ENCODE data around the gene BCAS3.
"Not testable (repeated sequence)": the region's sequence is repeated elsewhere in the genome, so short reads cannot be mapped to it uniquely, and the experiment has no call there.

DNA sequence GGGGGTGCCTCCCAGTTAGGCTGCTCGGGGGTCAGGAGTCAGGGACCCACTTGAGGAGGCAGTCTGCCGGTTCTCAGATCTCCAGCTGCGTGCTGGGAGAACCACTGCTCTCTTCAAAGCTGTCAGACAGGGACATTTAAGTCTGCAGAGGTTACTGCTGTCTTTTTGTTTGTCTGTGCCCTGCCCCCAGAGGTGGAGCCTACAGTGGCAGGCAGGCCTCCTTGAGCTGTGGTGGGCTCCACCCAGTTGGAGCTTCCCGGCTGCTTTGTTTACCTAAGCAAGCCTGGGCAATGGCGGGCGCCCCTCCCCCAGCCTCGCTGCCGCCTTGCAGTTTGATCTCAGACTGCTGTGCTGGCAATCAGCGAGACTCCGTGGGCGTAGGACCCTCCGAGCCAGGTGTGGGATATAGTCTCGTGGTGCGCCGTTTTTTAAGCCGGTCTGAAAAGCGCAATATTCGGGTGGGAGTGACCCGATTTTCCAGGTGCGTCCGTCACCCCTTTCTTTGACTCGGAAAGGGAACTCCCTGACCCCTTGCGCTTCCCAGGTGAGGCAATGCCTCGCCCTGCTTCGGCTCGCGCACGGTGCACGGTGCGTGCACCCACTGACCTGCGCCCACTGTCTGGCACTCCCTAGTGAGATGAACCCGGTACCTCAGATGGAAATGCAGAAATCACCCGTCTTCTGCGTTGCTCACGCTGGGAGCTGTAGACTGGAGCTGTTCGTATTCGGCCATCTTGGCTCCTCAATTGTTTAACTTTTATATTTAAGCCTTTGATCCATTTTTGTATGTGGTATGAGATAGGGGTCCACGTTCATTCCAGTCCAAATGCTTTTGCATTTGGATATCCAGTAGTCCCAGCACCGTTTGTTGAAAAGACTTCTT lies 209.3 kb downstream of the BCAS3 start:
- TF ChIP-seq, protein P1, sequence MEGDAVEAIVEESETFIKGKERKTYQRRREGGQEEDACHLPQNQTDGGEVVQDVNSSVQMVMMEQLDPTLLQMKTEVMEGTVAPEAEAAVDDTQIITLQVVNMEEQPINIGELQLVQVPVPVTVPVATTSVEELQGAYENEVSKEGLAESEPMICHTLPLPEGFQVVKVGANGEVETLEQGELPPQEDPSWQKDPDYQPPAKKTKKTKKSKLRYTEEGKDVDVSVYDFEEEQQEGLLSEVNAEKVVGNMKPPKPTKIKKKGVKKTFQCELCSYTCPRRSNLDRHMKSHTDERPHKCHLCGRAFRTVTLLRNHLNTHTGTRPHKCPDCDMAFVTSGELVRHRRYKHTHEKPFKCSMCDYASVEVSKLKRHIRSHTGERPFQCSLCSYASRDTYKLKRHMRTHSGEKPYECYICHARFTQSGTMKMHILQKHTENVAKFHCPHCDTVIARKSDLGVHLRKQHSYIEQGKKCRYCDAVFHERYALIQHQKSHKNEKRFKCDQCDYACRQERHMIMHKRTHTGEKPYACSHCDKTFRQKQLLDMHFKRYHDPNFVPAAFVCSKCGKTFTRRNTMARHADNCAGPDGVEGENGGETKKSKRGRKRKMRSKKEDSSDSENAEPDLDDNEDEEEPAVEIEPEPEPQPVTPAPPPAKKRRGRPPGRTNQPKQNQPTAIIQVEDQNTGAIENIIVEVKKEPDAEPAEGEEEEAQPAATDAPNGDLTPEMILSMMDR (IDR thresholded peaks at IDR 0.05) = not testable (repeated sequence)
- TF ChIP-seq POLR2A, EP300 (IDR thresholded peaks at IDR 0.05): not testable (repeated sequence)

Measured in ovary (tissue), 3 donors.